SK-N-MC (cell line): ENCODE results near the gene ELOVL3.

Experiments
- EZH2 ChIP-seq: fragments of 200-600 bp; sonication (generic); IDR thresholded peaks from one replicate; pipeline ENCODE4 v1.6.1; 2017; ENCODE audit warnings: antibody characterized with exemption
- FOXP2 ChIP-seq: optimal IDR thresholded peaks from 2 replicates; pipeline ENCODE3; 2011; ENCODE audit warnings: mild to moderate bottlenecking, moderate library complexity; ENCODE audit not compliant: insufficient read depth; ENCODE audit errors: extremely low read length, control extremely low read depth
- POLR2AphosphoS5 ChIP-seq: IDR thresholded peaks from 2 replicates; pipeline ENCODE4 v1.6.1; 2012; ENCODE audit warnings: mild to moderate bottlenecking, low read depth, low read length, borderline replicate concordance

- no peak for TF ChIP-seq EZH2
- TF ChIP-seq POLR2AphosphoS5 = no peak
- TF ChIP-seq FOXP2 = no peak
Observed at GRCh38 chr10:102208311-102209035, 17.6 kb upstream of the ELOVL3 start.
